Nephron progenitor cell (in vitro differentiated cells): ENCODE measurements around the gene MAGI2.
A peak's percentile ranks its signal among the peaks of the same experiment; 100 is the strongest.

ENCODE experiments used
- DNase-seq: peaks from one replicate; pipeline ENCODE4 v3.0.0; 2021
- H3K27ac Mint-ChIP-seq: 2 replicates; pipeline ENCODE4 v1.8.0; 2021; ENCODE audit warnings: mild to moderate bottlenecking, moderate library complexity, mixed read lengths
- H3K27me3 Mint-ChIP-seq: 2 replicates; pipeline ENCODE4 v1.8.0; 2021; ENCODE audit warnings: mild to moderate bottlenecking, low read depth, mixed read lengths; ENCODE audit not compliant: poor library complexity
- H3K36me3 Mint-ChIP-seq: 2 replicates; pipeline ENCODE4 v1.8.0; 2021; ENCODE audit warnings: low read depth, mixed read lengths
- H3K4me1 Mint-ChIP-seq: 2 replicates; pipeline ENCODE4 v1.8.0; 2021; ENCODE audit warnings: mixed read lengths
- H3K4me3 Mint-ChIP-seq: 2 replicates; pipeline ENCODE4 v1.8.0; 2021; ENCODE audit warnings: mild to moderate bottlenecking, moderate library complexity, mixed read lengths
- H3K9me3 Mint-ChIP-seq: 2 replicates; pipeline ENCODE4 v1.8.0; 2021; ENCODE audit warnings: mild to moderate bottlenecking, moderate library complexity, mixed read lengths
- CTCF ChIP-seq: fragments of 200-600 bp; sonication (generic); IDR thresholded peaks from 2 replicates; pipeline ENCODE4 v1.5.0; 2021; ENCODE audit warnings: antibody characterized with exemption

Gene MAGI2

GRCh38 chr7:78350926-78351325 lies 1102.5 kb downstream of the MAGI2 start:
- Mint-ChIP-seq H3K4me3 (no peak overlapping the region), H3K27me3 (no peaks in the 10 kb centered on the region), H3K9me3 (no peaks in the 10 kb centered on the region), H3K36me3 (no peaks in the 10 kb centered on the region), H3K4me1 (no peaks in the 10 kb centered on the region), H3K27ac (no peak overlapping the region)
- no peak for DNase-seq
- no peak for TF ChIP-seq CTCF

GRCh38 chr7:78350391-78350790 lies 1103.1 kb downstream of the MAGI2 start:
- Mint-ChIP-seq H3K36me3 (no peaks in the 10 kb centered on the region), H3K9me3 (no peaks in the 10 kb centered on the region), H3K27me3 (no peaks in the 10 kb centered on the region), H3K4me3 (no peak overlapping the region), H3K4me1 (no peaks in the 10 kb centered on the region), H3K27ac (no peak overlapping the region)
- no peak for TF ChIP-seq CTCF
- no peak for DNase-seq

GRCh38 chr7:78346827-78347226 lies 1106.6 kb downstream of the MAGI2 start:
- H3K36me3 Mint-ChIP-seq, result no peaks in the 10 kb centered on the region
- TF ChIP-seq CTCF, result no peak
- DNase-seq, result no peak
- H3K27me3 Mint-ChIP-seq, result no peaks in the 10 kb centered on the region
- H3K27ac Mint-ChIP-seq, result no peak overlapping the region
- H3K9me3 Mint-ChIP-seq, result no peaks in the 10 kb centered on the region
- no peaks in the 10 kb centered on the region for H3K4me1 Mint-ChIP-seq
- H3K4me3 Mint-ChIP-seq, result no peak overlapping the region

- no peak overlapping the region for H3K27ac Mint-ChIP-seq
- no peak for TF ChIP-seq CTCF
- H3K4me1 Mint-ChIP-seq, result no peaks in the 10 kb centered on the region
- no peak overlapping the region for H3K4me3 Mint-ChIP-seq
- DNase-seq, result no peak
- no peaks in the 10 kb centered on the region for H3K9me3 Mint-ChIP-seq
- no peaks in the 10 kb centered on the region for H3K36me3 Mint-ChIP-seq
- no peaks in the 10 kb centered on the region for H3K27me3 Mint-ChIP-seq
Observed at GRCh38 chr7:78345979-78346378, 1107.5 kb downstream of the MAGI2 start.

GRCh38 chr7:78345293-78345911 lies 1108.1 kb downstream of the MAGI2 start:
- Mint-ChIP-seq H3K27ac (no peak overlapping the region), H3K36me3 (no peaks in the 10 kb centered on the region), H3K4me1 (no peaks in the 10 kb centered on the region), H3K27me3 (no peaks in the 10 kb centered on the region), H3K4me3 (no peak overlapping the region), H3K9me3 (no peaks in the 10 kb centered on the region)
- peak; percentile 5 for DNase-seq
- TF ChIP-seq CTCF, result no peak

- DNase-seq, result no peak
- H3K9me3 Mint-ChIP-seq, result no peaks in the 10 kb centered on the region
- TF ChIP-seq CTCF, result no peak
- no peak overlapping the region for H3K27ac Mint-ChIP-seq
- no peak overlapping the region for H3K4me3 Mint-ChIP-seq
- peaks cover 3% of the 10 kb centered on the region for H3K27me3 Mint-ChIP-seq
- H3K36me3 Mint-ChIP-seq, result no peaks in the 10 kb centered on the region
- no peaks in the 10 kb centered on the region for H3K4me1 Mint-ChIP-seq
Observed at GRCh38 chr7:78334426-78334825, 1119.0 kb downstream of the MAGI2 start.
